ENCODE results near the gene PSME3.

Gene PSME3

DNA sequence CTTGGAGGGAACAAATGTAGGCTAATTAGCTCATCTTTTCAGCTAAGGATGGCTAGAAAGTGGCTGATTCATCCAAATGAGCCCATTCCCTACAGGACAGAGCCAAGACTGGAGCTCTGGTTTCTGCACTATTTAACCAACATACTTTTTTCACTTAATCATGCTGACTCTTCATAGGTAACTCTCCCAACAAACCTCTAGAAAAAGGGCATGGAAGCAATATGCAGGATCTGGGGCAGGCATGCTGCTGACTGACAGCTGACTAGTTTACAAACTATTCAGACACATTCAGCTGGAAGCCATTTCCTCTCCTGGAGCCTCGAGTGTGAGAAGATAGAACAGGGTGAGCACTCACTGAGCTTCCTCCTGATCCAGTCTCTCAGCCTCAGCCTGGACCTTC, 15.3 kb upstream of the PSME3 start:
- peak; percentile 55 for DNase-seq (ENCODE audit: low read depth)
- no peak for TF ChIP-seq CTCF (conservative IDR thresholded peaks at IDR 0.05; ENCODE audit: low read length)
- no peak overlapping the region for H3K4me3 ChIP-seq (ENCODE audit: low read length)

DNA sequence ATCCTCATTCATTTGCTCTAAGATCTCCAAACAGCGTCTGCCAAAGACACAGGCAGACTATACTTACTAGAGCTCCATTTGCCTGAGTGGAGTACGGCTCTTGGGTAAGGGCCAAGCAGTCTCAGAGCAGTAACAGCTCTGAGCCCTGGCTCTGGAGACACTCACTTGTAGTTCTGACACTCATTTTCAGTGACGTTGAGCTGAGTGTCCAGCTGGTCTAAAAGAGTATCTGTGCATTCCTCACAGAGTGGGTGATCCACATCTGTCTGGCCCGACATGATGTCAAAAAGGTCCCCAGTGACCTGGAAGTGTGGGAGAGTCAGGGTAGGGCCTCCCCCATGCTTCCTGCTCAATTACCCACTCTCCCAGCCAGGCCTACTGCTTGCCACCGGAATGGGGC, 14.8 kb upstream of the PSME3 start:
- DNase-seq (ENCODE audit: low read depth): peak; percentile 36
- TF ChIP-seq CTCF (conservative IDR thresholded peaks at IDR 0.05; ENCODE audit: low read length): no peak
- H3K4me3 ChIP-seq (ENCODE audit: low read length): no peak overlapping the region

DNA sequence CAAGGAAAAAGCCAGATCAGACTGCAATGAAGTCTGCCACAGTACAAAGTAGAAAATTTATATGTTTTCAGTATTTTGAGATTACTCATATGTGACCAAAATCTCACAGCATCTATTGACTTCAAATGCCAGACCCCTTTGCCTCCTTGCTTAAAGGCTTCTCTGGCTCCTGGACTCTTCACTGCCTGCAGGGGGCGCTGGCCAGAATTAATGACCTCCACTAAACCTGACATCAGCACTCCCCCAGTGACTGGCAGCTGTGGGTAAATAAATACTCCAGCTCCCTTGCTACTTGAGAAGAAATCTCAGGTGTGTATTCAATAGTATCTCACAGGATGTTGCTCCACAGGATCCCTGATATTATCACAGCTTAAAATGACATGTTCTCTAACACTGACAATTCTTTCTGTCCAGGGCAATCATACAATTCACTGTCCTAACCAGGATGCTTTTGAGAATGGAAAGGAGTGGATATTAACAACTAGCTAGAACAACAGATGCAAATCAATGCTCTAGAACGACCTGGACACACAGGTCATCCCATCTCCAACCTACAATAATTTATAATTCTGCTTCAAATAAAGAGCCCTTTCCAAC, 13.2 kb upstream of the PSME3 start:
- TF ChIP-seq CTCF (conservative IDR thresholded peaks at IDR 0.05; ENCODE audit: low read length): peak; percentile 64
- peak; percentile 38 for DNase-seq (ENCODE audit: low read depth)
- no peak overlapping the region for H3K4me3 ChIP-seq (ENCODE audit: low read length)

- no peak overlapping the region for H3K4me3 ChIP-seq (ENCODE audit: low read length)
- no peak for DNase-seq (ENCODE audit: low read depth)
- no peak for TF ChIP-seq CTCF (conservative IDR thresholded peaks at IDR 0.05; ENCODE audit: low read length)
Measured at GRCh38 chr17:42821176-42821575, 12.0 kb upstream of the PSME3 start.

DNA sequence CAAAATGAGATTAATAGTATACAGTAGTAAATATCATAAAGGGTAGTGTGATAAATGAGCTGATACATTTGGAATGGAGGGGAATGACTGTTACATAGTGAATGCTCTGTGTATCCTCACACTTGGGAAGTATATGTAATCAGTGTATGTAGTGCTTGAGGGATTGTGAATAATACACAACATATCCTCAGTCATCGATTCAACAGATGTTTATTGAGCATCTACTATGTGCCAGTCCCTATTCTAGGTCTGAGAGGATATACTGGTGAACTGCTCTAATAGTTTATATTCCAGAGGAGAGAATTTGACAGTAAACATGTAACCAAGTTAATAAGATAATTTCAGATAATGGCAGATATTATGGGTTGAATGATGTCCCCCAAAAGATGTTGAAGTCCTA, 5.7 kb upstream of the PSME3 start:
- no peak for TF ChIP-seq CTCF (conservative IDR thresholded peaks at IDR 0.05; ENCODE audit: low read length)
- no peak for DNase-seq (ENCODE audit: low read depth)
- H3K4me3 ChIP-seq (ENCODE audit: low read length): no peak overlapping the region

GRCh38 chr17:42830971-42831370, 2.2 kb upstream of the PSME3 start:
- DNase-seq (ENCODE audit: low read depth): no peak
- H3K4me3 ChIP-seq (ENCODE audit: low read length): no peak overlapping the region
- TF ChIP-seq CTCF (conservative IDR thresholded peaks at IDR 0.05; ENCODE audit: low read length): no peak

- no peak for DNase-seq (ENCODE audit: low read depth)
- peak overlapping the region; percentile 97 for H3K4me3 ChIP-seq (ENCODE audit: low read length)
- no peak for TF ChIP-seq CTCF (conservative IDR thresholded peaks at IDR 0.05; ENCODE audit: low read length)
Measured at GRCh38 chr17:42832213-42832933, 824 bp upstream of the PSME3 start.

Measured in AG10803 (cell line).